T47D (cell line): ENCODE measurements around the gene DNAJB7.

Experiments
- DNase-seq, 2 experiments: peaks; one replicate each; pipeline versions ENCODE4 v3.0.0 to v3.0.0-alpha.2; 2011 to 2012; ENCODE audit warnings: low read depth in 1 of 2, low spot score in 1 of 2
- JUND ChIP-seq: IDR thresholded peaks from 2 replicates; pipeline ENCODE4 v1.6.1; 2012; ENCODE audit warnings: low read depth
- in situ Hi-C: cut with HindIII; loops from 2 replicates; pipeline ENCODE4 v1.10.0; 2016; ENCODE audit warnings: low sequenced_read_pairs, low pct_unique_long_range_greater_than_20kb

Gene DNAJB7

DNA sequence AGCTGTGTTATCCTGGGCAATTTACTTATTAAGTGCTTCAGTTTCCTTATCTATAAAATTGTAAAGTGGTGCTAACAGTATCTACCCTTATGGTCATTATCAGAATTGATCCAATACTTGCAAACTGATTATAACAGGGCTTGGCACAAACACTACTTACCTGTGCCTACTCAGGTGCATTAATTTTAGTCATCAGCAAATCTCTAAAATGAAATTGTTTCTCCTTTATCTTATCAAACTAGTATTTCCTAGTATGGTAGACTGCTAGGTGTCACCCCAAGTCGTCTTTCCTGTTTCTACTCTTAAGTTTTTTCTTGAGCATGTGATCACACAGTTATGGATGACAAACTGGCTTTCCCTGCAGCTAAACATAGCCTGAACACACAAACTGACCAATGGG, 38.5 kb downstream of the DNAJB7 start:
- no peak for DNase-seq
- in situ Hi-C loops, result no loop called here
- TF ChIP-seq JUND, result no peak

DNA sequence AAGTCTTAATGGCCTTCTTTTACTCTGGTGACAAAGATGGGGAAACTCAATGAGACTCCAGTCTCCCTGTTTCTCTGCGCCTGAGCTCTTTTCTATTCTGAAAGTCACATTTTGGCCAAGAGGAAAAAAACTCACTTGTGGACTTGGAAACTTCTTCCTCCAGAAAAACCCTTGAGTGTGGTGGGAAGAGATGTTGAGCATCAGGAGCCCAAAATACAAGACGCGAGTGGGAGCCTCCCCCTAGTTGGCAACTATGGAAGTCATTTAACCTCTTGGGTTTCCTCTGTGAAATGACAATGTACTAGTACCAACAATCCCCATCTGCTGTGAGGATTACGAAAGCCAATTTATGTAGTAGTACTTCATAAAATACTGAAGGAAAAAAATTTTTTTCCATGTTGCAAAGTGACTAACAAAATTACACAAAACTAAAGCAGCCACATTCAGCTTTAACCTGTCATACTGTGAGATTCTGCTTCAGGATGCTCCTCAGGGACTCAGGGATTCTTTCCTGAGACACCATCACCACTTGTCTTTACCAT, 42.2 kb downstream of the DNAJB7 start:
- peak in 1 of 2 experiments; percentile 6 for DNase-seq
- in situ Hi-C loops, result no loop called here
- TF ChIP-seq JUND, result no peak

DNA sequence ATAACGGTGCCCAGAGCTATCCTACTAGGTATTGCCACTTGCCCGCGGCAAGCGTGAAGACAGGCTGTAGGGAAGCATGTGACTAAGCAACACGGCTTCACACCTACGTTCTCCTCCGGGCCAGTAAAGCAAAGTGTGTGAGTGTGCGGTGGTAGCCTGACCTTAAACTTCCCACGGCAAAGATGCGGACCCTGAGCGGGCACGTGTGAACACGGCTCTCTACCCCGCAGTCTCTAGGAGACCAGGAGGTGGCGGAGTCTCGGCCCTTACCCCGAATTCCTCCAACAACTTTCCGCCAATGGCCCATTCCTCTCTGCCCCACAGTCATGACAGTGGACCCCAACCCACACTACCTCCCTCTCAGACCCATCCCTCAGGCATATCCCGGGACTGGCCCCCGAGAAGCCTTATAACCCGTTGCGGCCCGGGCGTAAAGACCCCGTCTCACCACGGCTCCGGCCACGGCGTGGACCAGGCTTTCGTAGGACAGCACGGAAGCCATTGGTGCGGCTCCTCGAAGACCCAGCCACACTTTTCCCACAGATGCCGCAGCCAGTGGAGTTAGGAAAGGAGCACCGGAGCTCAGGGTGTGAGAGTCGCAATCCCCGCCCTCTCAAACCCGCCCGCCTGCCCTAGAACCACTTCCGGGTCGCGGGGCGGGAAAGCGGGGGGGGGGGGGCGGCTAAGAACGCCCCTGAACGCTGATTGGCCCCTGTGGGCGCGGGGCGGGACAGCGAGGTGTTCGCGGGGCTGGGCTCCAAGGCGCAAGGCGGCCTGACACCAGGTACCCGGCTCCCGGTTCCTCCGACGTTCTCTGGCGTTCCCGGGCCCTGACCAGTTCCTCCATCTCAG, 42.9 kb downstream of the DNAJB7 start, which contains the start of gene SLC25A17:
TSS of gene SLC25A17 (minus strand) at position 600 of the 852 bp plus-strand sequence. CDS start at position 502, 98 bp downstream.
- no peak for TF ChIP-seq JUND
- in situ Hi-C loops, result no loop called here
- DNase-seq, result peak; percentile 60 to 91

- no peak for TF ChIP-seq JUND
- in situ Hi-C loops, result no loop called here
- no peak for DNase-seq
These were observed 43.6 kb downstream of the DNAJB7 start for GRCh38 chr22:40818192-40818746.

GRCh38 chr22:40817737-40818136, 44.2 kb downstream of the DNAJB7 start:
- DNase-seq, result no peak
- in situ Hi-C loops, result no loop called here
- no peak for TF ChIP-seq JUND

GRCh38 chr22:40813912-40814315, 48.0 kb downstream of the DNAJB7 start:
- TF ChIP-seq JUND, result no peak
- in situ Hi-C loops, result no loop called here
- DNase-seq, result no peak
